Activated CD4-positive, alpha-beta T cell treated with anti-CD3 and anti-CD28 coated beads for 4 hours (primary cell): ENCODE data around the gene CDKL2.
"Not testable (repeated sequence)": the region's sequence is repeated elsewhere in the genome, so short reads cannot be mapped to it uniquely, and the experiment has no call there.

Experiments
- DNase-seq, 2 donors: peaks; one replicate each; pipeline ENCODE4 v3.0.0-alpha.2; 2020

The CDKL2 gene

GRCh38 chr4:75547647-75548387, 82.5 kb downstream of the CDKL2 start:
- DNase-seq, result no peak

GRCh38 chr4:75545526-75545925, 84.8 kb downstream of the CDKL2 start:
- no peak for DNase-seq

- no peak for DNase-seq
Observed at GRCh38 chr4:75544870-75545269, 85.5 kb downstream of the CDKL2 start.

- not testable (repeated sequence) for DNase-seq
Observed at GRCh38 chr4:75544220-75544619, 86.1 kb downstream of the CDKL2 start.

- DNase-seq, result no peak
Observed at GRCh38 chr4:75542824-75543223, 87.5 kb downstream of the CDKL2 start.

- not testable (repeated sequence) for DNase-seq
Observed at GRCh38 chr4:75537308-75537707, 93.0 kb downstream of the CDKL2 start.

GRCh38 chr4:75533926-75534325, 96.4 kb downstream of the CDKL2 start:
- not testable (repeated sequence) for DNase-seq

- DNase-seq, result not testable (repeated sequence)
Observed at GRCh38 chr4:75533339-75533887, 96.9 kb downstream of the CDKL2 start.

- DNase-seq, result not testable (repeated sequence)
Observed at GRCh38 chr4:75531536-75532143, 98.7 kb downstream of the CDKL2 start.

- DNase-seq, result no peak
Observed at GRCh38 chr4:75530556-75531322, 99.6 kb downstream of the CDKL2 start.
